Stimulated activated CD8-positive, alpha-beta memory T cell treated with anti-CD3 and anti-CD28 coated beads, Interleukin-4, amount 100 ng/mL, for 24 hours (primary cell): ENCODE measurements around the gene CFAP65.

ENCODE experiments used
- DNase-seq: peaks from one replicate; pipeline ENCODE4 v3.0.0-alpha.2; 2020; ENCODE audit warnings: low read depth

The CFAP65 gene

DNA sequence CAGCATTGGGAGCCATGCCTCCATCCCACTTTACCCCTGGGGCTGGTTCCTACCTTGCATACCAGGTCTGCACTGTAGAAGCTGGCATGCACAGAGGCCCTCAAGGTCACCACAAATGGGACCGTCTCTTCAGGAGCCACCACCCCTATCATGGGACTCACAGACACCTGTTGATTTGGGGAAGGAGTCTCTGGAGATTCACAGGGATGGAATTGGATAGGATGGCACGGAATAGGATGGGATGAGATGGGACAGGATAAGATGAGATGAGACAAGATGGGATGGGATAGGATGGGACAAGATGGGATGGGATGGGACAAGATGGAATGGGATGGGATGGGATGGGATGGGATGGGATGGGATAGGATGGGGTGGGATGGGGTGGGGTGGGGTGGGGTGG, 32.0 kb downstream of the CFAP65 start:
- DNase-seq: no peak

DNA sequence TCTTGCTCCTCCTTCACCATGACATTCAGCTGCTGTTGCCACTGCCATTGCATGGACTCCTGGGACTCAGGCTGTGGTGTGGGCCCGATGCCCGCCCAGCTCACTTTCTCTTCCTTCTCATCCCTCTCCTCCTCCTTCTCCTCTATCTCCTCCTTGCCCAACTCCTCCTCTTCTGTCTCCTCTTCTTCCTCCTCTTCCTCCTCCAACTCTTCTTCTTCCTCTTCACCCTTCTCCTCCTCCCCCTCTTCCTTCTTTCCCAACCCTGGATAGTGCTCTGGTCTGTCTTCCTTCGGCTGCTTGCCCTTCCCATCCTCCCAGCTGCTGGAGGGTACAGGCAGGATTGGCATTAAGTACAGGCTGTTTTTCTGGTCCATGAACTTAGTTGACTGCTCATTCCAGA, 37.3 kb downstream of the CFAP65 start:
- DNase-seq: no peak

DNA sequence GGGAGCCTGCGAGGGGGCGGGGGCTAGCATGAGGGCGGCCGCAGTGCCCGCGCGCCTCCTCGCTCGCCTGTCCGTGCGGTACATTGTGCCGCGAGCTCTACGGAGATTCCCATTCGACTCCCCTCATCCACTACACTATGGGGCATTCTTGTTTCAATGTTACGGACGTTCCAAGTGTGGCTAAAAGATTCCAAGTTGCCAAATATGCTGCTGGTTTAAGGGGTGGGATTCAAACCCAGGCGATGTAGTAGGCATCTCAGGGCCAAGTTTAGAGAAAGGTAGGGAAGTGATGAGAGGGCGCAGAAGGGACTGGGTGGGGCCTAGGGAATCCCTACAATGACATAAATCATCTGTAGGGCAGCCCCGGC, 38.1 kb downstream of the CFAP65 start:
- no peak for DNase-seq

DNA sequence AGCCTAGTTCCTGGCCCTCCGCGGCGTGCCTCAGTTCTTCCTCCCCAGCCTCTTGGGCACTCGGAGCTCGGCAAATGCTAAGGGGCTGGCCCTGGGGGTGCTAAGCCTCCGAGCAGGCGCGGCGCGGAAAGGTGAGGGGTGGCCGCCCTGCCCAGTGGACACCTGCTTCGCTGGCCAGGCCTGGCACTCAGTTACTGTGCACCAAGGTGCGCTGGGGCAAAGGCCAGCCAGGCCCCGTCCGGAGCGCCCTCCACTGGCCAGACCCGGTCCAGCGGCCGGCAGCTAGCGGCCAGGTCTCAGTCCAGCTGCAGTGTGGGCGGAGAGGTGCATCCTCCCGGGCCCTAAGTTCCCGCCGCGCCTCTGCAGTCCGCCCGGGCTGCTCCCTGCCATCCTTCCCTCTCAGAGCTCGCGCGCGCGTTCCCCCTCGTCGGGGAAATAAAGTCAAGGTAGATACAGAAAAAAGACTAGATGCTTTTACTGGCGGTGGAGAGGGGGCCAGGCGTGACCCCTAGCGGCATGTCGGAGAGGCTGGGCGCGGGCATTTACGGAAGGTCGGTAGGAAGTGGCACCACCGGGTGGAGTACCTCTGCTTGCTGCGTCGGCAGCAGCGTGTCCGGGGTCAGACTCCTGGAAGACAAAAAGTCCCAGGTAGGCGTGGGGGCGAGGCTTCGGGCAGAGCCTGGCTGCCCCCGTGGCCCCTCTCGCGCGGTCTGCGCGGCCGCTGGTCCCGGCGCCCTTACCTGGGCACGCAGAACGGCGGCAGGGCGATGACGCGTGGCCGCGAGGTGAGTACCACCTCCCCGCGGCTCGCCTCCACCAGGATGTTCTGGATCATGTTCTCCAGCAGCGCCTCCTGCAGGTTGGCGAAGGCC, 38.7 kb downstream of the CFAP65 start:
- DNase-seq: peak; percentile 26

DNA sequence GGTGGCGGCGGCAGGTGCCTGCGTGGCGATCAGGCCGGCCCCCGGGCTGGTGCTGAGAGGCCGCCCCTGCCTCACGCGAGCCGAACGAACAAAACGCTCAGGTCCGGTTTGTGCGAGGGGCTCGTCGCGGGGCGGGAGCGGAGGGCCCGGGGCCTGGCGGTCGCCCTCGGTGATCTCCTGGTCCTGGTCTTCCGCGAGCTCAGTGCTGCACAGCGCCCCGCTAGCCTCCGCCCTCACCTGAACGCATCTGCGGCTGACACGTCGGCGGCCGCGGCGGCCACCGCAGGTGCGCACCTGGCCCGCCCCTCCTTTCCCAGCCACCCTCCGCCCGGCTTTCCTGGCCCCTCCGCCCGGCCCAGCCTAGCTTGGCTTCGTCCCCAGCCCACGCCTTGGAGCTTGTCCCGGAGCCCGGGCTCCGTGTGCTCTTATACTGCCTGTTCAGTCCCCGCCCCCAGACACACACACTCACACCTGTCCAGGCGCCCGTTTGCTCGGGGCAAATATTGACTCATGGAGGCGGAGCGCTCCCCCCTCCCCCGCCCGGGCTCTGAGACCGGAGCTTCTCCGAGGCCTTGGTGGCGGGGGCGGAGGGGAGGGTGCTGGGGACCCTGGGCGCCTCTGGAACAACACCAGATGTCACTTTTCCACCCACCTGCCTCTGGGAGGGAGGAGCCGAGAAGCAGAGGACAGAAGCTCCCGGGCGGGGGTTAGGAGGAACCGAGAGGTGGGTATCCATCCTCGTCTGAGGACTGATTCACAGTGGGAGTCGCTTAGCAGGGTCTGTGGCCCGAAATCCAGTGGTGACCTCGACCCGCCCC, 39.5 kb downstream of the CFAP65 start:
- peak; percentile 28 for DNase-seq

DNA sequence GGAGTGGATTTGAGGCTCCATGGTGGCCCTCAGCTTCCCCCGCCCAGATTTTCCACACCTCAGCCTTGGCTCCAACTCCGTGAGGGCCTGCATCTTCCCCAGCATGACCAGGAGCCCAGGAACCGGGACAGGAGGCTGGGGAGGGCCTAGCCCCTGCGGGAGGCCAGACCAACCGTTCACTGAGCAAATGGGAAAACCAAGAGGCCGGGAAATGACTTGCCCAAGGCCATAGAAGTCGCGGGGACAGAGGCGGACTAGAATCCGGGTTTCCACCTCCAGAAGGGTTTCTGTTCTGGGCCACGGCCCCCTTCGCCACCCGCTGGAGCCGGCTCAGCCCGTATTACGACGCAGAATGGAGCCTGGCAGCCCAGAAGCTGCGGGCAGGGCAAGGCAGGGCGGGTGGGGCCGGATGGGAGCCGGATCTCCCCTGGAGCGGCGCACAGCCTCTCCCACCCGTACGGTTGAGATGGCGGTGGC, 40.2 kb downstream of the CFAP65 start:
- DNase-seq: no peak

DNA sequence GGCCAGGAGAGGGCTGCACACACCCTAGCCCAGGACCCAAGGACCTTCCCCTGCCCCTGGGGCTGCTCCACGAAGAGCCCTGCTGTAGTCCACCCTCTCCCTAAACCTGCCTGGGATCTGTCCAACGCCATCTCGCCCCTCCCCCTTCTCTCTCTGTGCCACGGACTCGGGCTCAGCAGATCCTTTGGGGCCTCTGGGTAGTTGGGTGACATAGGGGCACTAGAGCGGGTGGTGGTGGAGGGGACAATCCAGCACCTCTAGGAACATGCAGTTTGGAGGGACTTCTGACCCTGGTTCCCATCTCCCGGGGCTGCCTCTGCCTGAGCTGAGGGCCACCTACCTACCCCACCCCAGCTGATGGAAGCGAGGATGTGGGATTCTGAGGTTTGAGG, 40.8 kb downstream of the CFAP65 start:
- DNase-seq: no peak

DNA sequence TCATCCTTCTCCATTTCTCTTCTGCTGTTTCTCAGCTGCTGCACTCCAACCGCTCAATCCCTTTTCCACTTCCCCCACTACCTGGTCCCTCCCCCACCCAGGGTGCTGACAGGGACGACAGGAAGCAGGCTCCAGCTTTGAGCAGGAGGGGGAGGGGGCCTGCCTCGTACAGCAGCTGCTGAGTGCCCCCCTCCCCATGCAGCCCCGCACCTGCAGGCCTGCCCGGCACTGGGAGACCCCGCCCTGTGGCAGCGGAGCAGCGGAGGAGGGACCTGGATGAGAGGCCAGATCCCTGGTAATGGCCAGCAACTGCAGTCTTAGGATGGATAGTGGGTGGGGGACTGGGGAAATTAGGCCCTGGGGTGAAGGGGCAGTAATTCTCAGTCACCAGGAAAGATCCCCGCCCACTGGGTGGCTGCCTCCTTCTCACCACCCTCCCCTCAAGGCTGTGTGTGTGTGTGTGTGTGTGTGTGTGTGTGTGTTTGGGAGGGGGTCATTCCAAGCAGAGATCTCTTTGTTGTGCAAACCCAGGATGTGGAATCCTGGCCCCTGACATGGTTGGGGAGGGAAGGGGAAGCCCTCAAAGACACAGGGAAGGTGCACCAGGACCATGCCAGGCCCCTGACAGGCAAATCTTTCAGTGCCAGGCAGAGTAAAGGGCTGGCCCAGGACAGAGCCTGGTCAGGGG, 41.3 kb downstream of the CFAP65 start:
- no peak for DNase-seq

DNA sequence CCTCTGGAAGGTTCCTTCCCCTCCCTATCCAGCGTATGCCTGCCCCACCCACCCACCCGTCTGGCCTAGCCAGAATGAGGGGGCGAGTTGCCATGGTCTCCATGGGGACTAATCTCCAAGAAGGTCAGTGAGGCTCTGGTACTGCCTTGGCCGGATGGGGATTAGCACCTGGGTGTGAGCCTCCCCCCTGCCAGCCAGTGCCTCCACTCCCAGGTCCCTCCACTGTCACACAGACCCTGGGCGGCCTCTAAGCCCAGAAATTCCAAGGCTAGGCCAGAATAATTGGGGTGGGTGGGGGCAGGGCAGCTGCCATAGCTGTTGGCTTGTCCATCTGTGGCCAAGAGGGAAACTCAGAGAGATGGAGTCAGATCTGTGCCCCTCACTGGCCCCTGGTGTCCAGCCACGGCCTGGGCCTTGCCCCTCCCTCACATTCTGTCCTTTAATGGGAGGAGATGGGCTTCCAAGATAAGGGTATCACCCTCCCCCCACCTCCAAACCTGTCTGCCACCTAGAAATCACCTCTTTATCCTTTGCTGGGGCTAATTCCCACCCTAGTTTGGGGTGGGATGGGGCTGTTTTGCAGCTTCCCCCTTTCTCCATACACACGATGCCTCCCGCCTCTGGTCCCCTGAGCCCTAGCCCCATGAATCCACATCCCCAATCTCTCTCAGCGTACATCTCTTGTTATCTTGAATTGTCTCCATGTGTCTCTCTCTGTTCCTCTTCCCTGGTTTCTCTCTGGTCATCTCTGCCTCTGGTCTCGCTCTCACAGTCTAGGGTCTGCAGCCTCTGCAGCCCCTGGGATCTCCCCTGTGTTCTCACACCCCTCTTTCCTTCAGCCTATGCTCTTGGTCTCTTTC, 42.1 kb downstream of the CFAP65 start:
- DNase-seq: no peak

DNA sequence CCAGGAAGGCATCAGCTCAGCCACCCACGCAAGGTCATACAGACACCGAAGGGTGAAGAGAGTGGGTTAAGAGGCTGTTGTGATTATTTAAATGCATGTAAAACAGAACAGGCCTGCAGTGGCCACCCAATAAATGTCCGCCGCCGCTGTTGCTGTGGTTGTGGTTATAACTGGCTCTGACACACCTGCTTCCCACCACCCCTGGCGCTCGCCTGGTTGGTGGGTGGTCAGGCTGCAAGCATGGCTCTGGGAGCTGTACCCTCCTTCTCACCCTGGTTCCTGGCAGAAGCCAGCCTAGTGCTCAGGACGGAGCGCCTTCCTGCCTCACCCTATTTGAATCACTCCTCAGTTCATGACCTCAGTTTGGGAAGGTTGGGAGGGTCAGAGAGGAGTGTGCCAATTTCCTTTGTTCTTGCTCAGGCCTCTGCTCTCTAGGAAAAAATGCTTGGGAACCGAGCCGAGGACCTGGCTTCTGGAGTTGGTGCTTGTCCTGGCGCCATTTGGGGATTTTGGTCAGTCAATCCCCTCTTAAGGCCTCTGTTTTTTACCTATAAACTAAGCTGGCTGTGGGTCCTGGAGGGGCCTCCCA, 42.8 kb downstream of the CFAP65 start:
- no peak for DNase-seq

DNA sequence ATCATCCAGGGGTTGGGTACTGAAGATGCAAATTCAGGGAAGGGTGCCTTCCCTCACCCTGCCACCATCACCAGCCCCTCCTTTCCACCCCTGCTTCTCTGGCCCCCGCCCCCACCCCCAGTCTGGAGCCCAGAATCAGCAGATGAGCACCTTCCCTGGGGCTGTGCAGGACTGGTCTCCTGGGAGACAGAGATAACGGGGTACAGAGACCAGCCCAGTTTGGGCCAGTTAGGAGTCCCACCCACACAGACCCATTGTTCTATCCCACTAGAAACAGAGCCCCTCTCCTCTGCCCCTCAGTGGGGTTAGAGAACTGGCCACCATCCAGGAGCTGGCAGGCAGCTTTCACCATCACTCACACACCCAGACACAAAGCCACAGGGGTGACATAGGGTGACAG, 43.6 kb downstream of the CFAP65 start:
- DNase-seq: no peak

DNA sequence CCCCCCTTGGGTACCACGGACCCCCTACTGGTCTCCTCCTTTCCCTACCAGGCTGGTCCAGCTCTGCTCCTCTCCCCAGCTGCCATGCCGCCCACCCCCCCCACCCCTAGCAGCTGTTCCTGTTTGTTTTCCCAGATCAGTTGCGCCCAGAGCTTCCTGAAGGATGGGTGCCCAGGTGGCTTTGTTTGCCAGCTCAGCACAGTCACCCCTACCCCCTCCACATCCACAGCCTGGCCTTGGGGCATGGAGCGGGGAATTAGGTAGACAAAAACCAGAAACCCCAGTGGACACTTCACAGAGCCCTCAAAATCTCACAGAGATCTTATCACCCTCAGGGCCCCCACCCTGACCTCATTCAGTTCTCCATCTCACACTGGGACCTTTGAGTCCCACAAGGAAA, 44.4 kb downstream of the CFAP65 start:
- no peak for DNase-seq

DNA sequence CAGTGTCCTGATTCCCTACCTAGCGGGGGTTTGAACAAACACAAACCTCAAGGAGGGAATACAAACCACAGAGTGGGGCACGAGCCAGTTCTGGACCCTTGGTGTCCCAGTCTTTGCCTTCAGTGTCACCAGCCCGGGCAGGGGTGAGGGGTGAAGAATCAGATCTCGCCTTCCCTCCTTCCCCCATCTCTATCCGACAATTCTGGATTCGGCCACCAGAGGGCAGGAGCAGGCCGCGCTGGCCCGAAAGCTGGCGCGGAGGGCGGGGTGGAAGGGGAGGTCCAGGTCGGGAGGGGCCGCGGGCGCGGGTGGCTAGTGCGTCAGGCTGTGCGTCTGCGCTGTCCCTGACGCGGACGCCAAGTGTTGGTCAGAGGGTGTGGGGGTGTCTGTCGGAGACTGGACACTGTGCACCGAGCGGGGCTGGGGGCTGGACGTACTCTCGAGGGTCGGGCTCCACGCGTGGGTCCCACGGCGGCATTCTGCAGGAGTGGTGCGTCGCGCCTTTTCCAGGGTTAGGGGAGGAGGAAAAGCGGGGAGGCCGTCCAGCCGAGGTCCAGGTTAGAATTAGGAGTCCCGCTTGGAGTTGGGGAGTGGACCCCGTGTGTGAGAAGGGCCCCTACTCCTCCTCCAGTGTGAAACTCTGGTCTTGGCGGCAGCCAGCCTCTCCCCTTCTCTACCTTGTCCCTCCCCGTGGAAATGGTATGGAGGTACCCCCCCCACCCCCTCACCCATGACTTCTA, 45.2 kb downstream of the CFAP65 start:
- DNase-seq: peak; percentile 72

DNA sequence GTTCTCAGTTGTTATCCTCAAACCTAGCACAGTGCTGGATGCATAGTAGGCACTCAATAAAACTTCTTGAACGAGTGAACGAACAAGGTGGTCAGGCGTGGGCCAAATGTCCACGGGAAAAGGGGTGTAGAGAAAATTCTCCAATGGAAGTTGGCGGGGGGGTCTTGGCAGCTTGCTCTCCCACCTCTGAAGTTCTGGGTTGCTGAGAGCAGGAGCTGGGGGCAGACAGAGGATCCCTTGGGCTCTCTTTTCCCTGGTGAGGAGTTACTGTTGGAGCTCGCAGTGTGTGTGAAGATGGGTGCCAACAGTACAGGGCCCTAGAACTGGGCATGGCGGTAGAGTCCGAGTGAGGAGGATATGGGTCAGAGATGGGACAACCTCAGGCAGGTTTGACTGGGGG, 45.8 kb downstream of the CFAP65 start:
- no peak for DNase-seq

DNA sequence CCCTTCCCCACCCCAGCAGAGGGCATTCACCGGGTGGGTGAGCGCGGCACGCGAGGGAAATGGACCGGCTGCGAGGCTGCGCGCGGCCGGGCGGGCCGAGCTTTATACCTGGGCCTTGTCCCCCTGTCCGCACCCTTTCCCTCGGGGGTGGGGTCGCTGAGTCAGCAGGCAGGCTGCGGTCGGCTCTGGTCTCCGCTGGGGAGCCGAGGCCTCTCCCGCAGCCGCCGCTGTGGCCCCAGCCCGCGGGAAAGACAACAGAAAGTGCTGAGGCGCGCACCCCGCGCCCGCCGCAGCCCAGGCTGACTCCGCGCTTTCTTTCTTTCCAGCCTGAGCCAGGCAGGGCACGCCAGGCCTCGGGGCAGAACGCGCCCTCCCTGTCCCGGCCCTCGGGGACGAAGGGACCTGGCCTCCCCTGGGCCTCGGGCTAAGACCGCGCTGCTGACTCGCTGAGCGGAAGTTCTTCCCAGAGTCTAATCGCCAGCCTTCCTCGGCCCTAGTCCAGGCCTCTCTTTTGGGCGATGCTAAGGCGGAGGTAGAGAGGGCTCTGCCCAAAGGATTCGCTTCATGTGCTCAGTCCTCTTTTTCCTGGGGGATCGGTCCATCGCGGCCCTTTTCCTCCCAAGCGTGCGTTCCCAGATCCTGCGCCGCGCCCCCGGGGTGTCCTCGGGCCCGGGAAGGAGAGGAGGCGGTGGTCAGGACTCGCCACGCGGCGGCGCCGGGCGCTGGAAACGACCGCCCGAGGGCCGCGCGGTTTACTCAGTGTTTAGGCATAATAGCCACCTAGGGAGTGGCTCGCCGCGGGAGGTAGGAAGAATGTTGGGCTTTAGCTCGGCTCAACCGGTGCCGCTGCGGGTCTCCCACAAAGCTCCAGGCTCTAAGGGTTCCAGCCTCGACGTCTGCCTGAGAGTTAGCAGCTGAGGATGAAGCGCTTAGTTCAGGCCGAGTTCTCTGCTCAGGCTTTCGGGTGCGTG, 47.7 kb downstream of the CFAP65 start, which contains the start of gene CRYBA2:
Gene CRYBA2 (minus strand): TSS at position 78 of the 971 bp plus-strand sequence. CDS start 246 bp downstream, outside the sequence.
- DNase-seq: no peak

DNA sequence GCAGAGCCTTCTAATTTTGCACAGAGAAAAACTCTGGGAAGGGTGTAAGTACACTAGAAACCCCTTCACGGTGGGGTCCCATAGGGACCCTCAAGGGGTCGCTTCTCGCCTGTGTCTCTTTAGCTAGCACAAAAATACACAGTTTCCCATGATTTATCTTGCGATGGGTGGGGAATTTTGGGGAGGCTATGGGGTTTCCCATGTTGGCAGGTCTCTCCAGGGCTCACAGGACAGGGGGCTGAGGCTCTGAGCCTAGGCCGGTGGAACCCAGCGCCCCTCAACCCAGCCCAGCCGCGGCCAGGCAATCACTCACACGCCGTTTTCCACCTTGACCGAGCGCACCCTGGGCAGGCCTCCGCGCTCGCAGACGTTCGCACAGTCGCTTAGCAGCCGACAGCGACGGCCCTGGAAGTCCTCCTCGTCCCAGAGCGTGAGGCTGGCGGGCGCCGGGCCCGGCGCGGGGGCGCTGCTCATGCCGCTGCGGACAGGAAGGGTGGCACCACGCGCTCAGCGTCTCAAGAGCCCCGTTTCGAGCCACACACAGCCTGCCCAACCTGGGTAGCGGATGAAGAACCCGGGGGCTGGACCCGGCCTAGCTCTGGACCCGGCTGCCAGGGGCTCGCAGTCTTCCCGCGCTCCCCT, 48.5 kb downstream of the CFAP65 start:
- no peak for DNase-seq

DNA sequence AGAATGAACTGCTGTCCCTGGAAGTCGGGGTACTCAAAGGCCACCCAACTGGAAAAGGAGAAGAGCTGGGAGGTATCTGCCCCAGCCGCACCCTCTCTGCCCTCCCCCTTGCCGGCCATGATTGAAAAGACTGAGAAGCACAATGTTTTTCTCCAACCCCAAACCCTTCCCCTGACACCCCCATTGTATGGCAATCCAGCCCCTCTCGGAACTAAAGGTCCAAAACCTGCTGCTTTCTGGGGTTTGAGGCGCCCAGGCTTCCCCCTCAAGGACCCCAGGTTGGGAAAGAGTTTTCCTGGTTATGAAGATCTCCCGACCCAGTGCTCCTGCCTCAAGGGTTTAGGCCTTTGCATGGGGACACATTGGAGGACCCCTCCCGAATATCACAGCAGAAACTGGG, 49.1 kb downstream of the CFAP65 start:
- DNase-seq: no peak

DNA sequence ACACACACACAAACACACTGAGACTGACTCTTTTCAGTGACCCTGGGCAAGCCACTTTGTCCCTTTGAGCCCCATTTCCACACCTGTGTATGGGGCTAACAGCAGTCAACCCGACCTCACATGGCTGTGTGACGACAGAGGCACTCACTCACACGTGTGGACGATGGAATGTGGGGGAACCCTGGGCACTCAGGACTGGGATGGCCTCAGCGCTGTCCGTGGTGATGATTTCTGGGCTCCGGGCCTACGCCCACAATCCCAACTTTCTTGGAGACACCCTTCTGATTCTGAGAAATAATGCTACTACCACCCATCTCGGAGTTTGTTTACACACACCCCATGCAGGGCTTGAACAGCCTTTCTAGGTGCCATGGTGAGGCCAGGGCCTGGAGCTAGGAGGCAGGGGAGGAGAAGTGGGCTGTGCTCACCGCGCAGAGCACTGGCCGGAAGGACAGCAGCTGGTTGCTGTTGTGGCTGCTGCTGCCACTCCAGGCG, 49.6 kb downstream of the CFAP65 start:
- DNase-seq: no peak

DNA sequence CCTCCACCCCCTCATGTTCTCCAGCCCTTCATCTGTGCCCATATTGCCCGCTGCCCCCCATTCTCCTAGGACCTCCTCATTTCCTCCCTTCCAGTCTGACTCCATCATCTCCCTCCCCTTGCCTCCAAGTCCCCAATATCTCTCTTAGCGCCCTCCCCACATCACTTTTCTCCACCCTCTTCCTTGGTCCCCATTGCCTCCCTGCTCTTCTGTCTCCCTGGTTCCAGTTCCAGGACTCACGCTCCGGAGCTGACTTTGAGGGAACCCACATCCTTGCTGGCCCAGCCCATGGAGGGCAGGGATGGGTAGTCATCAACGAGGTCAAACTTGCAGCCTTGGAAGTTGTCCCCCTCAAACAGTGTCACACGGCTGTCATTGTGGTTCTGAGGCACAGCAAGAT, 50.7 kb downstream of the CFAP65 start:
- no peak for DNase-seq
